HG03575 (cell line): ENCODE measurements around the gene RASL12.
"Not testable (repeated sequence)": the region's sequence is repeated elsewhere in the genome, so short reads cannot be mapped to it uniquely, and the experiment has no call there.

ENCODE experiments used
- ATAC-seq: cut with Tn5 transposase; IDR thresholded peaks from one replicate; pipeline ENCODE4 v1.9.1; 2021; ENCODE audit not compliant: unreplicated experiment, insufficient number of reproducible peaks, low FRiP score; ENCODE audit errors: extremely low read depth

Gene RASL12

GRCh38 chr15:65067645-65068402, at the start of gene RASL12:
Gene RASL12, minus strand, starts transcription at chr15:65067991. Its CDS starts 156 bp downstream, at chr15:65067835.
- ATAC-seq = no peak

GRCh38 chr15:65115542-65115941, 47.8 kb upstream of the RASL12 start:
- no peak for ATAC-seq

GRCh38 chr15:65115086-65115485, 47.3 kb upstream of the RASL12 start, which contains the start of gene UBAP1L:
Gene UBAP1L, minus strand, starts transcription at chr15:65115200. Its CDS starts 8,985 bp downstream, at chr15:65106215.
- no peak for ATAC-seq

- no peak for ATAC-seq
These were observed 43.0 kb upstream of the RASL12 start for GRCh38 chr15:65110676-65111292.

- ATAC-seq = no peak
These were observed 38.3 kb upstream of the RASL12 start for GRCh38 chr15:65106011-65106590.

DNA sequence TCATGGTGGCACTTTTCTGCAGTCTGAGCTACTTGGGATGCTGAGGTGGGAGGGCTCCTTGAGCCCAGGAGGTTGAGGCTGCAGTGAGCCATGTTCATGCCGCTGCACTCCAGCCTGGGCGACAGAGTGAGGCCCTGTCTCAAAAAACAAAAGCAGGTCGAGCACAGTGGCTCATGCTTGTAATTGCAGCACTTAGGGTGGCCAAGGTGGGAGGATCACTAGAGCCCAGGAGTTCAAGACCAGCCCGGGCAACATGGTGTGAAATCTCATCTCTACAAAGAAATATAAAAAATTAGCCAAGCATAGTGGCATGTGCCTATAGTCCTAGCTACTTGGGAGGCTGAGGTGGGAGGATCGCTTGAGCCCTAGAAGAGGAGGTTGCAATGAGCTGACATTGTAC, 37.2 kb upstream of the RASL12 start:
- no peak for ATAC-seq

GRCh38 chr15:65102912-65103311, 35.1 kb upstream of the RASL12 start:
- ATAC-seq = no peak

GRCh38 chr15:65101891-65102708, 34.3 kb upstream of the RASL12 start:
- no peak for ATAC-seq

- no peak for ATAC-seq
These were observed 33.7 kb upstream of the RASL12 start for GRCh38 chr15:65101411-65101890.

DNA sequence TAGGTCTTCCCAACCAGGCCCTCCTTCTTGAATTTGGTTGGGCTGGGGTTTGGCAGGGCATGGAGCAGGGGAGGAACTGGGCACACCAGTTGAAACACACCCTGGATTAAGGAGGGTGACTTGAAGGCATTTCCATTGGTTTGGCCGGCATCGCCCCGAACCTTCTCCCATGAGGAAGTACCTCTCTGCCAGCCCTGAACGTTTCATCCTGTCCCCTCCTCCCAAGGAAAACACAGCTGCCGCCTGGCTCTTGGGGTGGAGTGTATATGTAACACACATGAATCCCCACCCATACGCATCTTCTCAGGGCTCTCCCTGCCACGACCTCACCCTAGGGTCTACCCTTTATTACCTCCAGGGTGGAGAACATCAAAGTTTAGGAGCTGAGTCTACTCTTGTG, 32.7 kb upstream of the RASL12 start:
- ATAC-seq = no peak

DNA sequence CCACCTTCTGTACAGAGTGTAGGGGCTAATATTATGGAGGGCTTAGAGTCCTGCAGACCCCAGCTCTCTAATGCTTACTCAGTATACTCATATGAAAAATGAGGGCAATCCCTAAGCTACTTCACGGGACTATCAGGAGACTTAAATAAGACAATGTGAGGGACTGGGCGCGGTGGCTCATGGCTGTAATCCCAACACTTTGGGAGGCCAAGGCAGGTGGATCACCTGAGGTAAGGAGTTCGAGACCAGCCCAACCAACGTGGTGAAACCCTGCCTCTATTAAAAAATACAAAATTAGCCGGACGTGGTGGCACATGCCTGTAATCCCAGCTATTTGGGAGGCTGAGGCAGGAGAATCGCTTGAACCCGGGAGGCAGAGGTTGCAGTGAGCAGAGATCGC, 32.0 kb upstream of the RASL12 start:
- not testable (repeated sequence) for ATAC-seq

DNA sequence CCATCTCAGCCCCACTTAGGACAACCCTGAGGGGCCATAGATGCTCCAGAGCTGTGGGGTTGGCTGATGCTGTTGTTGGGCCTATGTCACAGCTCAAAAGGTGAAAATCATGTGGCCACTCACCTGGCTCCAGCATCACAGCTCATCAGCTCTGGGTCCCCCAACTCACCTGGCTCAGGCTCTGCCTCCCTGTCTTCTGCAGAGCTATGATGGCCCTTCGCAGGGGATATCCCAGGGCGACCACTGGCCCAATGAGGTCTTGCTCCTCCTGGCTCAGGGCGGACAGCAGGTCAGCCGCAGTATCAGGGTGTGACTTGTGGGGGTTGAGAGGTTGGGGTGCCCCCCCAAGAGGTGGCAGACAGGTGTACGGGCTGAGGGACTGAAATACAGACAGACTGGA, 31.5 kb upstream of the RASL12 start:
- no peak for ATAC-seq

DNA sequence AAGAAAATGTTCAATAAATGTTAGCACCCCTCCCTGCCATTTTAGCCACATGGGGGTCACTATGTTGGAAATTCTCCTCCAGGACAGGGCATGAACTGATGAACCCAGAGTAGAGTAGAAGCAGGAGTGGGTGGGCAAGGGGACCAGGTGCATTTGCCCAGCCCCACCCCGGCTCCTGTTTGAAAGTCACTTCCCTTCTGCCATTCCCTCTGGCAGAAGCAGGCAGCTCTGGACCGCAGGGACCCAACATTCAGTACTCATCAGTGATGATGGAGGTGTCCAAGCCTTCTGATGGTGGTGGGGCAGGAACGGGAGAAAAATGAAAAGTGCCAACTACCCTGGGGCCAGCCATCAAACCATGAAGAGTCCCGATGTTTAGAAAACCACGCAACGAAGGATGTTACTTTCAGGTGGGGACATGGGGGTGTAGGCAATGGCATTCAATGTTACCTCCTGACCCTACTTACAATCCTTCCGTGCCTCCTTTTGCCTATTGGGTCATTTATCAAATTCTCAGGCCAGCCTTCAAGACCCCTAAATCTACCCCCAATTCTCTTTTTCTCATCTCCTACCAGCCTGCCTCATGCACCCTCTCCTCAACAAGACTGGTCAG, 30.0 kb upstream of the RASL12 start:
- ATAC-seq = no peak

- ATAC-seq = no peak
These were observed 28.9 kb upstream of the RASL12 start for GRCh38 chr15:65096481-65097385.

GRCh38 chr15:65095747-65096104, 27.9 kb upstream of the RASL12 start:
- no peak for ATAC-seq

- no peak for ATAC-seq
These were observed 27.4 kb upstream of the RASL12 start for GRCh38 chr15:65095011-65095746.

DNA sequence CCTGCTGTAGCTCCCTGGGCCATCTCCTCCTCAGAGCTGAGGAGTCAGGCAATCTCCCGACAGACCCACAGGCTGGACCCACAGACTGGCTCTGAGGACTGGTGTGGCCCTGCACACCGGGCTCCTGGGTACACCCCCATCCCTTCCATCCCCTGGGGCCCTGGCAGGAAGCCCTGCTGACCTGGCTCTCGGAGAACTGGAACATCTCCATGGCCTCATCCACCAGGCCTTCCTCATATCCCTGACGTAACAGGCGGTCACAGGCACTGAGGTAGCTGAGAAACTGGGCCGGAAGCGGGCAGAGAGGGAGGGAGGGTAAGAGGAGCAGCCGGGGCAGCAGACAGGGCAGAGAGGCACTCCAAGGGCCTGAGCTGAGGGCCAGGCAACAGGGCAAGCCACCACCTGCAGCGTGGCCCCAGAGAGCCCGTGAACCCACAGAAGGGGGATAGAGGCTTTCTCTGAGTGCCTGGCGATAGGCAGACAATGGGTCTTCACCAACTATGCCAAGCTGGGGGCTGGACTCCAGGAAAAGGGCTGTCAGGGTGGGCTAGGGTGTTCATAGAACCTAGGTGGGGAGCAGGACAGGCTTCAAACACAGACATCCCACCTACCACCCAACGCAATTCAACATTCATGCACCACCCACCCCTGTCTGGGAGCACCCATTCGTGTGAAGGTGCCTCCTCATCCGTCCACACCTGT, 26.7 kb upstream of the RASL12 start:
- ATAC-seq = no peak
